IMR-90 (cell line): ENCODE data around the gene BRD4. TPM values are rescaled to one million over a fixed set of nuclear protein-coding genes. Genes with fewer than 3 reads are reported as not detected.

Source experiments
- ATAC-seq: fragments of 200-7000 bp; cut with Tn5 transposase; 2 replicates; pipeline ENCODE4 v1.9.1; 2020; ENCODE audit warnings: low read depth, mild to moderate bottlenecking, moderate library complexity
- BruUV-seq: library from RNA; stranded (reverse); fragments of 400-500 nt; replicated peaks from 2 replicates; lab custom pipeline; 2021; lab: Mats Ljungman, UMichigan
- CTCF ChIA-PET: fragments of 300-600 bp; formaldehyde crosslinking; extraction: SDS; loops from one replicate; lab custom pipeline; 2021; ENCODE audit warnings: antibody characterized with exemption; lab: Yijun Ruan, JAX
- POLR2A ChIA-PET: fragments of 300-600 bp; sonication (Branson Sonifier 250); formaldehyde crosslinking; loops from one replicate; lab custom pipeline; 2022; ENCODE audit warnings: antibody characterized with exemption; ENCODE audit not compliant: unreplicated experiment; lab: Charles Lee
- DNase-seq: peaks from one replicate; pipeline ENCODE4 v3.0.0; 2013
- H2AFZ ChIP-seq: replicated peaks from 2 replicates; pipeline ENCODE3; 2013; ENCODE audit warnings: low read length, mild to moderate bottlenecking; ENCODE audit not compliant: poor library complexity
- H2AK5ac ChIP-seq: 2 replicates; pipeline ENCODE4 v1.6.1; 2013; ENCODE audit warnings: low read depth, low read length, inconsistent platforms
- H2AK9ac ChIP-seq: replicated peaks from 2 replicates; pipeline ENCODE3; 2013; ENCODE audit warnings: mild to moderate bottlenecking, low read depth, low read length, moderate library complexity; ENCODE audit not compliant: poor library complexity
- H2BK120ac ChIP-seq: 2 replicates; pipeline ENCODE4 v1.6.1; 2013; ENCODE audit warnings: low read depth, low read length, inconsistent platforms
- H2BK15ac ChIP-seq: 3 replicates; pipeline ENCODE4 v1.6.1; 2013; ENCODE audit warnings: low read depth, low read length, inconsistent platforms
- H2BK20ac ChIP-seq: 2 replicates; pipeline ENCODE4 v1.6.1; 2013; ENCODE audit warnings: low read depth, mild to moderate bottlenecking, inconsistent platforms, low read length, moderate library complexity
- H2BK5ac ChIP-seq: 2 replicates; pipeline ENCODE4 v1.6.1; 2013; ENCODE audit warnings: mild to moderate bottlenecking, low read depth, low read length, inconsistent platforms; ENCODE audit not compliant: poor library complexity, severe bottlenecking
- H3K14ac ChIP-seq: replicated peaks from 2 replicates; pipeline ENCODE4 v1.6.1; 2013; ENCODE audit warnings: low read depth, low read length, inconsistent platforms
- H3K18ac ChIP-seq: 2 replicates; pipeline ENCODE4 v1.6.1; 2013; ENCODE audit warnings: low read depth, low read length, control low read depth
- H3K23ac ChIP-seq: 2 replicates; pipeline ENCODE4 v1.6.1; 2013; ENCODE audit warnings: low read depth, low read length, inconsistent platforms
- H3K27ac ChIP-seq: 2 replicates; pipeline ENCODE4 v1.5.1; 2013; ENCODE audit warnings: mild to moderate bottlenecking, control low read depth, low read length; ENCODE audit not compliant: insufficient read depth
- H3K27me3 ChIP-seq: 2 replicates; pipeline ENCODE4 v1.6.1; 2013; ENCODE audit warnings: low read length; ENCODE audit not compliant: control insufficient read depth, insufficient read depth
- H3K36me3 ChIP-seq: 2 replicates; pipeline ENCODE4 v1.6.1; 2013; ENCODE audit warnings: low read length, mixed read lengths; ENCODE audit not compliant: control insufficient read depth, insufficient read depth
- H3K4ac ChIP-seq: 2 replicates; pipeline ENCODE4 v1.6.1; 2013; ENCODE audit warnings: low read depth, low read length, inconsistent platforms
- H3K4me1 ChIP-seq: 2 replicates; pipeline ENCODE4 v1.6.1; 2013; ENCODE audit warnings: low read length, mixed read lengths; ENCODE audit not compliant: control insufficient read depth, insufficient read depth
- H3K4me2 ChIP-seq: 2 replicates; pipeline ENCODE4 v1.6.1; 2013; ENCODE audit warnings: low read depth, mild to moderate bottlenecking, control low read depth, low read length, moderate library complexity
- H3K4me3 ChIP-seq: 2 replicates; pipeline ENCODE4 v1.5.1; 2013; ENCODE audit warnings: low read depth, mild to moderate bottlenecking, control low read depth, low read length, moderate library complexity; ENCODE audit not compliant: insufficient read depth
- H3K56ac ChIP-seq: 2 replicates; pipeline ENCODE4 v1.6.1; 2013; ENCODE audit warnings: low read length, inconsistent platforms; ENCODE audit not compliant: insufficient read depth; ENCODE audit errors: extremely low read depth
- H3K79me1 ChIP-seq, 2 experiments: 2 replicates each; pipeline ENCODE4 v1.6.1; 2013; ENCODE audit warnings: low read length in 2 of 2, inconsistent platforms in 1 of 2, low read depth in 1 of 2
- H3K9ac ChIP-seq: 2 replicates; pipeline ENCODE4 v1.6.1; 2013; ENCODE audit warnings: low read depth, low read length, control low read depth
- H3K9me1 ChIP-seq: 2 replicates; pipeline ENCODE4 v1.6.1; 2013; ENCODE audit warnings: low read length, inconsistent platforms; ENCODE audit not compliant: insufficient read depth
- H3K9me3 ChIP-seq: 2 replicates; pipeline ENCODE4 v1.6.1; 2013; ENCODE audit warnings: low read length; ENCODE audit not compliant: control insufficient read depth, insufficient read depth
- H4K20me1 ChIP-seq: 2 replicates; pipeline ENCODE4 v1.6.1; 2013; ENCODE audit warnings: low read length, inconsistent platforms; ENCODE audit not compliant: insufficient read depth
- H4K5ac ChIP-seq: 2 replicates; pipeline ENCODE4 v1.6.1; 2013; ENCODE audit warnings: mild to moderate bottlenecking, low read depth, low read length, control low read depth
- H4K8ac ChIP-seq, 2 experiments: 2 replicates each; pipeline ENCODE4 v1.6.1; 2013; ENCODE audit warnings: low read depth in 2 of 2, low read length in 2 of 2, control low read depth in 1 of 2, inconsistent platforms in 1 of 2
- H4K91ac ChIP-seq: 2 replicates; pipeline ENCODE4 v1.6.1; 2013; ENCODE audit warnings: low read depth, low read length, inconsistent platforms; ENCODE audit not compliant: insufficient read depth
- BHLHE40 ChIP-seq: fragments of 150-350 bp; IDR thresholded peaks from 2 replicates; pipeline ENCODE4 v1.6.1; 2016; ENCODE audit warnings: mild to moderate bottlenecking, low read depth, low read length
- CEBPB ChIP-seq: IDR thresholded peaks from 2 replicates; pipeline ENCODE4 v1.6.1; 2012; ENCODE audit warnings: low read depth, low read length, improper control_type of control experiment
- CHD1 ChIP-seq: IDR thresholded peaks from 2 replicates; pipeline ENCODE4 v1.6.1; 2012; ENCODE audit warnings: low read depth, low read length, improper control_type of control experiment
- ELK1 ChIP-seq: fragments of 150-350 bp; IDR thresholded peaks from 2 replicates; pipeline ENCODE4 v1.6.1; 2016; ENCODE audit warnings: low read depth, mild to moderate bottlenecking, low read length, moderate library complexity, borderline replicate concordance
- MAFK ChIP-seq: IDR thresholded peaks from 2 replicates; pipeline ENCODE4 v1.6.1; 2012; ENCODE audit warnings: low read depth, low read length, improper control_type of control experiment
- MAZ ChIP-seq: IDR thresholded peaks from 2 replicates; pipeline ENCODE4 v1.6.1; 2012; ENCODE audit warnings: low read depth, mild to moderate bottlenecking, low read length, improper control_type of control experiment, moderate library complexity, borderline replicate concordance
- MXI1 ChIP-seq: IDR thresholded peaks from 2 replicates; pipeline ENCODE4 v1.6.1; 2012; ENCODE audit warnings: low read depth, mild to moderate bottlenecking, low read length, moderate library complexity, borderline replicate concordance
- NFE2L2 ChIP-seq: fragments of 150-350 bp; IDR thresholded peaks from 2 replicates; pipeline ENCODE4 v1.6.1; 2016; ENCODE audit warnings: low read depth, mild to moderate bottlenecking, low read length
- POLR2A ChIP-seq: IDR thresholded peaks from 2 replicates; pipeline ENCODE4 v1.6.1; 2012; ENCODE audit warnings: mild to moderate bottlenecking, low read depth, low read length
- RAD21 ChIP-seq: IDR thresholded peaks from 2 replicates; pipeline ENCODE4 v1.6.1; 2012; ENCODE audit warnings: low read length, improper control_type of control experiment
- RCOR1 ChIP-seq: IDR thresholded peaks from 2 replicates; pipeline ENCODE4 v1.6.1; 2012; ENCODE audit warnings: mild to moderate bottlenecking, low read length, improper control_type of control experiment; ENCODE audit not compliant: insufficient replicate concordance
- RFX5 ChIP-seq: IDR thresholded peaks from 2 replicates; pipeline ENCODE4 v1.8.0; 2012; ENCODE audit warnings: low read depth, mild to moderate bottlenecking, low read length, moderate library complexity
- SMC3 ChIP-seq: fragments of 150-350 bp; IDR thresholded peaks from 2 replicates; pipeline ENCODE4 v1.6.1; 2016; ENCODE audit warnings: low read depth, mild to moderate bottlenecking, antibody characterized with exemption, low read length, moderate library complexity
- USF2 ChIP-seq: fragments of 150-350 bp; IDR thresholded peaks from 2 replicates; pipeline ENCODE4 v1.6.1; 2017; ENCODE audit warnings: mild to moderate bottlenecking, antibody characterized with exemption, low read length, low read depth
- WGBS, 2 experiments: methylation state at CpG; one replicate each; pipeline versions ENCODE4 v1.1.5 to v1.1.7; 2013; ENCODE audit warnings: missing lambda C conversion rate in 2 of 2; ENCODE audit not compliant: insufficient read length in 1 of 2; ENCODE audit errors: extremely low coverage in 2 of 2; 5-methylcytosine and 5-hydroxymethylcytosine counted together
- dilution Hi-C: fragments of 300-500 bp; cut with HindIII; formaldehyde crosslinking; loops from one replicate; pipeline ENCODE4 v1.14.3; 2018; ENCODE audit warnings: low sequenced_read_pairs; ENCODE audit not compliant: unreplicated experiment
- in situ Hi-C: fragments of 300-500 bp; cut with MboI; formaldehyde crosslinking; loops from 3 replicates; pipeline ENCODE4 v1.14.3; 2019; ENCODE audit warnings: low sequenced_read_pairs, inconsistent platforms, mixed read lengths
- intact Hi-C: fragments of 100-400 bp; cut with micrococcal nuclease; formaldehyde crosslinking; loops from 2 replicates; pipeline ENCODE4 v1.10.0; 2022
- polyA plus RNA-seq, 3 experiments: library from polyadenylated mRNA; depleted of rRNA; stranded (reverse); fragments of >200 nt; gene quantifications; 2 replicates each; pipeline ENCODE4 v1.2.3, GENCODE V29; 2012; ENCODE audit warnings: low replicate concordance in 1 of 3
- total RNA-seq: library from RNA; depleted of rRNA; stranded (reverse); fragments of >200 nt; gene quantifications from 2 replicates; pipeline ENCODE4 v1.2.3, GENCODE V29; 2012

The BRD4 gene
- total and polyA plus RNA-seq, 2 of the 4 experiments (the other 2 are of a cell fraction): 7.0 to 21.1 TPM

- BruUV-seq: no TSS peak
- no peak overlapping the region for H3K4me2 ChIP-seq
- H3K4me1 ChIP-seq: peaks cover 12% of the 10 kb centered on the region
- ATAC-seq (no peak), DNase-seq (no peak)
- no peak overlapping the region for H3K18ac ChIP-seq
- no peak overlapping the region for H3K4me3 ChIP-seq
- H3K4ac ChIP-seq: no peak overlapping the region
- no peak overlapping the region for H2AFZ ChIP-seq
- intact Hi-C loops (no loop called here), dilution Hi-C loops (no loop called here), in situ Hi-C loops (no loop called here)
- peaks cover 35% of the 10 kb centered on the region for H3K9me1 ChIP-seq
- H3K56ac ChIP-seq: no peak overlapping the region
- no peak overlapping the region for H2BK5ac ChIP-seq
- ChIA-PET POLR2A (no interaction called here), CTCF (interaction anchor here (0.5 kb wide), 1 partner anchor 202 kb away, joined by 3 read pairs; no protein-coding TSS in a partner anchor)
- no peak overlapping the region for H2AK9ac ChIP-seq
- TF ChIP-seq NFE2L2: no peak
- TF ChIP-seq SMC3: no peak
- no peak for TF ChIP-seq RCOR1
- TF ChIP-seq USF2: no peak
- no peak for TF ChIP-seq CHD1
- no peak for TF ChIP-seq POLR2A
- no peak for TF ChIP-seq RFX5
- no peak for TF ChIP-seq BHLHE40
- no peak for TF ChIP-seq MAFK
- no peak for TF ChIP-seq MAZ
- TF ChIP-seq ELK1: no peak
- no peak for TF ChIP-seq CEBPB
- TF ChIP-seq RAD21: no peak
- no peak for TF ChIP-seq MXI1
- no peak overlapping the region for H4K91ac ChIP-seq
- no peak overlapping the region for H3K27ac ChIP-seq
- WGBS, 2 experiments: no CpG with 5 or more reads among the region's 2 CpGs
- H2BK120ac ChIP-seq: no peak overlapping the region
- H4K5ac ChIP-seq: no peak overlapping the region
- H3K9me3 ChIP-seq: no peaks in the 10 kb centered on the region; the same call in 1 of the 2 replicates
- H3K14ac ChIP-seq: no peak overlapping the region
- peaks cover 100% of the 10 kb centered on the region for H4K20me1 ChIP-seq
- H2BK15ac ChIP-seq: no peak overlapping the region
- no peaks in the 10 kb centered on the region for H3K36me3 ChIP-seq
- H3K23ac ChIP-seq: no peak overlapping the region
- no peaks in the 10 kb centered on the region for H3K27me3 ChIP-seq
- no peak overlapping the region for H4K8ac ChIP-seq
- H3K79me1 ChIP-seq: peaks cover 6 to 75% of the 10 kb centered on the region in 2 experiments; a peak in 2 of 4 replicates
- H3K9ac ChIP-seq: no peak overlapping the region
- H2BK20ac ChIP-seq: no peak overlapping the region
- no peak overlapping the region for H2AK5ac ChIP-seq
Measured at GRCh38 chr19:15307169-15307568, 25.2 kb downstream of the BRD4 start.
